ENCODE measurements around the gene SS18L1. TPM values are rescaled to one million over a fixed set of nuclear protein-coding genes. Genes with fewer than 3 reads are reported as not detected.

SS18L1 gene
- total RNA-seq, 1 experiment from 2014 or later = 28.1 TPM

DNA sequence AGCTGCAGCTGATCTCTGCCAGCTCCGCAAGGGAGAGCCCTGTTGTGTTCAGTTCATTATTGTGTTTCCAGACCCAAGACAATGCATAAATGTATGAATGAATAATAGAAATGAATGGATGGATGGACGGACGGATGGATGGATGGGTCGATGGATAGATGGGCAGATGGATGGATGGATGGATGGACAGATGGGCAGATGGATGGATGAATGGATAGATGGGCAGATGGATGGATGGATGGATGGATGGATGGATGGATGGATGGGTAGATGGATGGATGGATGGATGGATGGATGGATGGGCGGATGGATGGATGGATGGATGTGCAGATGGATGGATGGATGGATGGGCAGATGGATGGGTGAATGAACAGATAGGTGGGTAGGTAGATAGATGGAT lies 38.0 kb upstream of the SS18L1 start:
- H3K4me1 ChIP-seq (ENCODE audit: control insufficient read depth in 1 of 2, insufficient read depth in 2 of 2, low read length in 2 of 2) = no peaks in the 10 kb centered on the region
- TF ChIP-seq, protein P1, sequence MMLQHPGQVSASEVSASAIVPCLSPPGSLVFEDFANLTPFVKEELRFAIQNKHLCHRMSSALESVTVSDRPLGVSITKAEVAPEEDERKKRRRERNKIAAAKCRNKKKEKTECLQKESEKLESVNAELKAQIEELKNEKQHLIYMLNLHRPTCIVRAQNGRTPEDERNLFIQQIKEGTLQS (IDR thresholded peaks at IDR 0.05) = no peak
- no peak for TF ChIP-seq ZFX (IDR thresholded peaks at IDR 0.05)
- TF ChIP-seq RAD21 (IDR thresholded peaks at IDR 0.05; ENCODE audit: low read depth) = no peak
- no peak for TF ChIP-seq SRF (IDR thresholded peaks at IDR 0.05; ENCODE audit: low read depth)
- no peak for TF ChIP-seq CEBPB (IDR thresholded peaks at IDR 0.05; ENCODE audit: low read depth)
- TF ChIP-seq, protein P2, sequence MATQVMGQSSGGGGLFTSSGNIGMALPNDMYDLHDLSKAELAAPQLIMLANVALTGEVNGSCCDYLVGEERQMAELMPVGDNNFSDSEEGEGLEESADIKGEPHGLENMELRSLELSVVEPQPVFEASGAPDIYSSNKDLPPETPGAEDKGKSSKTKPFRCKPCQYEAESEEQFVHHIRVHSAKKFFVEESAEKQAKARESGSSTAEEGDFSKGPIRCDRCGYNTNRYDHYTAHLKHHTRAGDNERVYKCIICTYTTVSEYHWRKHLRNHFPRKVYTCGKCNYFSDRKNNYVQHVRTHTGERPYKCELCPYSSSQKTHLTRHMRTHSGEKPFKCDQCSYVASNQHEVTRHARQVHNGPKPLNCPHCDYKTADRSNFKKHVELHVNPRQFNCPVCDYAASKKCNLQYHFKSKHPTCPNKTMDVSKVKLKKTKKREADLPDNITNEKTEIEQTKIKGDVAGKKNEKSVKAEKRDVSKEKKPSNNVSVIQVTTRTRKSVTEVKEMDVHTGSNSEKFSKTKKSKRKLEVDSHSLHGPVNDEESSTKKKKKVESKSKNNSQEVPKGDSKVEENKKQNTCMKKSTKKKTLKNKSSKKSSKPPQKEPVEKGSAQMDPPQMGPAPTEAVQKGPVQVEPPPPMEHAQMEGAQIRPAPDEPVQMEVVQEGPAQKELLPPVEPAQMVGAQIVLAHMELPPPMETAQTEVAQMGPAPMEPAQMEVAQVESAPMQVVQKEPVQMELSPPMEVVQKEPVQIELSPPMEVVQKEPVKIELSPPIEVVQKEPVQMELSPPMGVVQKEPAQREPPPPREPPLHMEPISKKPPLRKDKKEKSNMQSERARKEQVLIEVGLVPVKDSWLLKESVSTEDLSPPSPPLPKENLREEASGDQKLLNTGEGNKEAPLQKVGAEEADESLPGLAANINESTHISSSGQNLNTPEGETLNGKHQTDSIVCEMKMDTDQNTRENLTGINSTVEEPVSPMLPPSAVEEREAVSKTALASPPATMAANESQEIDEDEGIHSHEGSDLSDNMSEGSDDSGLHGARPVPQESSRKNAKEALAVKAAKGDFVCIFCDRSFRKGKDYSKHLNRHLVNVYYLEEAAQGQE (IDR thresholded peaks at IDR 0.05; ENCODE audit: low read depth) = no peak
- TF ChIP-seq SP1 (IDR thresholded peaks at IDR 0.05; ENCODE audit: low read depth) = no peak
- no peak for TF ChIP-seq EZH2phosphoT487 (IDR thresholded peaks at IDR 0.05; ENCODE audit: borderline replicate concordance)
- no peak for TF ChIP-seq EZH2 (IDR thresholded peaks at IDR 0.05)
- TF ChIP-seq POLR2AphosphoS5 (IDR thresholded peaks at IDR 0.05; ENCODE audit: low read depth, low read length) = no peak
- TF ChIP-seq, protein P3, sequence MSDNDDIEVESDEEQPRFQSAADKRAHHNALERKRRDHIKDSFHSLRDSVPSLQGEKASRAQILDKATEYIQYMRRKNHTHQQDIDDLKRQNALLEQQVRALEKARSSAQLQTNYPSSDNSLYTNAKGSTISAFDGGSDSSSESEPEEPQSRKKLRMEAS (IDR thresholded peaks at IDR 0.05) = no peak
- TF ChIP-seq, protein P4, sequence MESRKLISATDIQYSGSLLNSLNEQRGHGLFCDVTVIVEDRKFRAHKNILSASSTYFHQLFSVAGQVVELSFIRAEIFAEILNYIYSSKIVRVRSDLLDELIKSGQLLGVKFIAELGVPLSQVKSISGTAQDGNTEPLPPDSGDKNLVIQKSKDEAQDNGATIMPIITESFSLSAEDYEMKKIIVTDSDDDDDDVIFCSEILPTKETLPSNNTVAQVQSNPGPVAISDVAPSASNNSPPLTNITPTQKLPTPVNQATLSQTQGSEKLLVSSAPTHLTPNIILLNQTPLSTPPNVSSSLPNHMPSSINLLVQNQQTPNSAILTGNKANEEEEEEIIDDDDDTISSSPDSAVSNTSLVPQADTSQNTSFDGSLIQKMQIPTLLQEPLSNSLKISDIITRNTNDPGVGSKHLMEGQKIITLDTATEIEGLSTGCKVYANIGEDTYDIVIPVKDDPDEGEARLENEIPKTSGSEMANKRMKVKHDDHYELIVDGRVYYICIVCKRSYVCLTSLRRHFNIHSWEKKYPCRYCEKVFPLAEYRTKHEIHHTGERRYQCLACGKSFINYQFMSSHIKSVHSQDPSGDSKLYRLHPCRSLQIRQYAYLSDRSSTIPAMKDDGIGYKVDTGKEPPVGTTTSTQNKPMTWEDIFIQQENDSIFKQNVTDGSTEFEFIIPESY (IDR thresholded peaks at IDR 0.05; ENCODE audit: extremely low read depth, insufficient replicate concordance, low read length) = no peak
- TF ChIP-seq CBX3 (IDR thresholded peaks at IDR 0.05; ENCODE audit: low read depth) = no peak
- no peak for TF ChIP-seq EGR1 (IDR thresholded peaks at IDR 0.05; ENCODE audit: low read depth)
- H4K20me1 ChIP-seq (ENCODE audit: insufficient read depth) = no peaks in the 10 kb centered on the region
- ChIA-PET POLR2A (no interaction called here), CTCF (no interaction called here), RAD21 (ENCODE audit: low non-redundant PET in 1 of 2, low total read pairs in 2 of 2, uncharacterized antibody in 2 of 2, unreplicated experiment in 2 of 2) (no interaction called here)
- H3K36me3 ChIP-seq (ENCODE audit: control insufficient read depth in 1 of 2, insufficient read depth in 2 of 2, low read length in 2 of 2) = no peaks in the 10 kb centered on the region
- intact Hi-C loops (cut with micrococcal nuclease) = no loop called here
- H3K4me2 ChIP-seq (ENCODE audit: low read length) = no peak overlapping the region
- H3K4me3 ChIP-seq (replicated peaks in 1 of 2; ENCODE audit: low read depth in 1 of 2, low read length in 2 of 2) = no peak overlapping the region
- DNase-seq (ENCODE audit: low read depth, low spot score) (no peak), ATAC-seq (no peak)
- H3K79me2 ChIP-seq (ENCODE audit: insufficient read depth, low read length) = no peaks in the 10 kb centered on the region
- BruUV-seq (replicated peaks) = no TSS peak
- no peak overlapping the region for H2AFZ ChIP-seq (ENCODE audit: low read depth, low read length, poor library complexity, severe bottlenecking)
- H3K27ac ChIP-seq (ENCODE audit: low read depth, low read length) = no peak overlapping the region
- no peak overlapping the region for H3K9ac ChIP-seq (ENCODE audit: low read length)
- peaks cover 4 to 11% of the 10 kb centered on the region in 2 experiments; a peak in 3 of 4 replicates for H3K9me3 ChIP-seq (ENCODE audit: control insufficient read depth in 1 of 2, insufficient read depth in 1 of 2, low read depth in 1 of 2, low read length in 2 of 2)
- H3K27me3 ChIP-seq (ENCODE audit: insufficient read depth, low read length) = no peaks in the 10 kb centered on the region
- no peaks in the 10 kb centered on the region for H3K9me2 ChIP-seq (ENCODE audit: insufficient read depth)

All from HCT116 (cell line).